ENCODE results near the gene ANKRD17.

DNA sequence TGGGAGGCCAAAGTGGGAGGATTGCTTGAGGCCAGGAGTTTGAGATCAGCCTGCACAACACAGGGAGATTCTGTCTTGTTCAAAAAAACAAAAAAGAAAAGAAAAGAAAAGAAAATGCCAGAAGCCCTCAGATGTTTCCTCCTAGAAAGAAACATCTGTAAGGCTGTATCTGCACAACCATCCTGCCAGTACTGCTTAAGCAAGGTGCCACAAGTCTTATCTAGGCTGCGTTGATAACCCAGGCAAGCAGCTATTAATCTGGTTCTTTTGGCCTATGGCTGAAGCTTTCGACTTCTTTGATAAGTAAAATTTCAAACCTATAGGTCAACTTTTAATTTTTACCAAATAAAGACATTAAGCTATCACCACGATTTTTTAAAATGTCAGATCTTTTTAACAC lies 192.2 kb downstream of the ANKRD17 start:
- TF ChIP-seq, protein P1, sequence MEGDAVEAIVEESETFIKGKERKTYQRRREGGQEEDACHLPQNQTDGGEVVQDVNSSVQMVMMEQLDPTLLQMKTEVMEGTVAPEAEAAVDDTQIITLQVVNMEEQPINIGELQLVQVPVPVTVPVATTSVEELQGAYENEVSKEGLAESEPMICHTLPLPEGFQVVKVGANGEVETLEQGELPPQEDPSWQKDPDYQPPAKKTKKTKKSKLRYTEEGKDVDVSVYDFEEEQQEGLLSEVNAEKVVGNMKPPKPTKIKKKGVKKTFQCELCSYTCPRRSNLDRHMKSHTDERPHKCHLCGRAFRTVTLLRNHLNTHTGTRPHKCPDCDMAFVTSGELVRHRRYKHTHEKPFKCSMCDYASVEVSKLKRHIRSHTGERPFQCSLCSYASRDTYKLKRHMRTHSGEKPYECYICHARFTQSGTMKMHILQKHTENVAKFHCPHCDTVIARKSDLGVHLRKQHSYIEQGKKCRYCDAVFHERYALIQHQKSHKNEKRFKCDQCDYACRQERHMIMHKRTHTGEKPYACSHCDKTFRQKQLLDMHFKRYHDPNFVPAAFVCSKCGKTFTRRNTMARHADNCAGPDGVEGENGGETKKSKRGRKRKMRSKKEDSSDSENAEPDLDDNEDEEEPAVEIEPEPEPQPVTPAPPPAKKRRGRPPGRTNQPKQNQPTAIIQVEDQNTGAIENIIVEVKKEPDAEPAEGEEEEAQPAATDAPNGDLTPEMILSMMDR (IDR thresholded peaks at IDR 0.05): no peak
- TF ChIP-seq POLR2A (IDR thresholded peaks at IDR 0.05) (no peak), POLR2AphosphoS5 (IDR thresholded peaks at IDR 0.05) (no peak)

All from prostate gland (tissue), 2 donors.